Neural crest cell (in vitro differentiated cells): ENCODE data around the gene INPP4B. TPM values are rescaled to one million over a fixed set of nuclear protein-coding genes. Genes with fewer than 3 reads are reported as not detected.

Source experiments
- DNase-seq: peaks from one replicate; pipeline ENCODE4 v3.0.0; 2021; ENCODE audit warnings: low read depth, mixed read lengths, low spot score
- H3K27ac Mint-ChIP-seq: one replicate; pipeline ENCODE4 v1.8.0; 2021; ENCODE audit warnings: mild to moderate bottlenecking, mixed read lengths; ENCODE audit not compliant: unreplicated experiment
- H3K27me3 Mint-ChIP-seq: 2 replicates; pipeline ENCODE4 v1.8.0; 2021; ENCODE audit warnings: low read depth, mild to moderate bottlenecking, mixed read lengths
- H3K36me3 Mint-ChIP-seq: 2 replicates; pipeline ENCODE4 v1.8.0; 2021; ENCODE audit warnings: low read depth, mild to moderate bottlenecking, mixed read lengths
- H3K4me1 Mint-ChIP-seq: 2 replicates; pipeline ENCODE4 v1.8.0; 2021; ENCODE audit warnings: mixed read lengths
- H3K4me3 Mint-ChIP-seq: one replicate; pipeline ENCODE4 v1.8.0; 2021; ENCODE audit warnings: mild to moderate bottlenecking, mixed read lengths
- H3K9me3 Mint-ChIP-seq: 2 replicates; pipeline ENCODE4 v1.8.0; 2021; ENCODE audit warnings: mixed read lengths
- total RNA-seq: library from RNA; stranded (reverse); gene quantifications from 2 replicates; pipeline ENCODE4 v1.2.1, GENCODE V29; 2021
- TF ChIP-seq, protein P1 (sequence below): fragments of 200-600 bp; sonication (generic); conservative IDR thresholded peaks from 2 replicates; pipeline ENCODE4 v1.5.0; 2021; ENCODE audit warnings: antibody characterized with exemption, mild to moderate bottlenecking

INPP4B gene
- total RNA-seq, 1 donor from 2014 or later = 7.3 TPM

DNA sequence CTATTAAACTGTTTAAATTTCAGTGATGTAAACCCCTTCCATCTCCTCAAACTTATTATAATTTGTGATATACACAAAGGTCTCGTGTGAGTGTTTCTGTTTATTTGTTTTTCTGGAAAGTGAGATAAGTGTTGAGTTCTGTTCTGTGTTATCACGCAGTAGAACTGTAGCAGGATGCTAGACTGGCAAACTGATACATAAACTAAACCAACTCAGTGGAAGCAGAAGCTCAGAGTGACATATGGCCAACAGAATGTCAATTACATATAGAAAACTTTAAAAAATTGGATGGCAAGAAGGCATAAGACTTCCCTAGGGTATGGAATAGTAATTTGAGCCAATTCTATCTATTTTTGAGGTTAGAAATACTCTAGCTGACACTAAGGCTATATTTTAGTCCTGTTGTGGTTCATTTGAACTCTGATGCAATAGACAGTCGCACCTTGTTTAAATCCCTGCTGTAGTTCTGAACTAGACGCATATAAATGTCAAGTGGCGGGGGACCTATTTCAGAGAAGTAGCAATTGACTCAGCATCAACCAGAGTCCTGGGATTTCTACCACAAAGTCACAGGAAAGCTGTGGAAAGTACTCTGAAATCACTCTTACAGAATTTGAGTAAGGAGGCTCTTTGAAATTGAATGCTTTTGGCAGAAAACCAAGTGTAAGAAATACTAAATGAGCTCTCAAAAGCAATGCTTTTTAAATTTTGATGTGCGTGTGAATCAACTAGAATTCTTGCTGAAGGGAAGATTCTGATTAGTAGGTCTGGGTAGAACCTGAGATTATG lies 294.4 kb downstream of the INPP4B start:
- Mint-ChIP-seq H3K4me3 (no peak overlapping the region), H3K9me3 (no peaks in the 10 kb centered on the region), H3K36me3 (no peaks in the 10 kb centered on the region), H3K27me3 (no peaks in the 10 kb centered on the region), H3K4me1 (peaks cover 17% of the 10 kb centered on the region), H3K27ac (no peak overlapping the region)
- DNase-seq = no peak
- TF ChIP-seq, protein P1, sequence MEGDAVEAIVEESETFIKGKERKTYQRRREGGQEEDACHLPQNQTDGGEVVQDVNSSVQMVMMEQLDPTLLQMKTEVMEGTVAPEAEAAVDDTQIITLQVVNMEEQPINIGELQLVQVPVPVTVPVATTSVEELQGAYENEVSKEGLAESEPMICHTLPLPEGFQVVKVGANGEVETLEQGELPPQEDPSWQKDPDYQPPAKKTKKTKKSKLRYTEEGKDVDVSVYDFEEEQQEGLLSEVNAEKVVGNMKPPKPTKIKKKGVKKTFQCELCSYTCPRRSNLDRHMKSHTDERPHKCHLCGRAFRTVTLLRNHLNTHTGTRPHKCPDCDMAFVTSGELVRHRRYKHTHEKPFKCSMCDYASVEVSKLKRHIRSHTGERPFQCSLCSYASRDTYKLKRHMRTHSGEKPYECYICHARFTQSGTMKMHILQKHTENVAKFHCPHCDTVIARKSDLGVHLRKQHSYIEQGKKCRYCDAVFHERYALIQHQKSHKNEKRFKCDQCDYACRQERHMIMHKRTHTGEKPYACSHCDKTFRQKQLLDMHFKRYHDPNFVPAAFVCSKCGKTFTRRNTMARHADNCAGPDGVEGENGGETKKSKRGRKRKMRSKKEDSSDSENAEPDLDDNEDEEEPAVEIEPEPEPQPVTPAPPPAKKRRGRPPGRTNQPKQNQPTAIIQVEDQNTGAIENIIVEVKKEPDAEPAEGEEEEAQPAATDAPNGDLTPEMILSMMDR = no peak

DNA sequence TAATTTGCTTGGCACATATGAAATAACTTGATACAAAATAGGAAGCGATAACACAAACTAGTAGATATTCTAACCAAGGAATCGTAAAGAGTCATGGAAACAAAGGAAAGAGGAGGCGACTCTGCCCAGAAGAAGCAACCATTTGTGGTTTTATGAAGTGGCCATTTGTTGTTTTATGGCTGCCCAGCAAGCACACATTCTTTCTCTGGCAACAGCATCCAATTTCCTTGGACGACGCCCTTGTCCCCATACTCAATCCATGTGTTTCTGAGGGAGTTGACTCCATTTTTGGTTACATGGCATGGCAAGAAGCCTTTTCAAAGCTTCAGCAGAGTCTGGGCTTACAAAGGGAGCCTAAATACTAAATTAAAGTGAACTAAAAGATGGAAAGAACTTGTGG lies 295.1 kb downstream of the INPP4B start:
- Mint-ChIP-seq H3K9me3 (no peaks in the 10 kb centered on the region), H3K27ac (no peak overlapping the region), H3K4me3 (no peak overlapping the region), H3K36me3 (no peaks in the 10 kb centered on the region), H3K27me3 (no peaks in the 10 kb centered on the region), H3K4me1 (peaks cover 17% of the 10 kb centered on the region)
- no peak for DNase-seq
- TF ChIP-seq, protein P1 = no peak

DNA sequence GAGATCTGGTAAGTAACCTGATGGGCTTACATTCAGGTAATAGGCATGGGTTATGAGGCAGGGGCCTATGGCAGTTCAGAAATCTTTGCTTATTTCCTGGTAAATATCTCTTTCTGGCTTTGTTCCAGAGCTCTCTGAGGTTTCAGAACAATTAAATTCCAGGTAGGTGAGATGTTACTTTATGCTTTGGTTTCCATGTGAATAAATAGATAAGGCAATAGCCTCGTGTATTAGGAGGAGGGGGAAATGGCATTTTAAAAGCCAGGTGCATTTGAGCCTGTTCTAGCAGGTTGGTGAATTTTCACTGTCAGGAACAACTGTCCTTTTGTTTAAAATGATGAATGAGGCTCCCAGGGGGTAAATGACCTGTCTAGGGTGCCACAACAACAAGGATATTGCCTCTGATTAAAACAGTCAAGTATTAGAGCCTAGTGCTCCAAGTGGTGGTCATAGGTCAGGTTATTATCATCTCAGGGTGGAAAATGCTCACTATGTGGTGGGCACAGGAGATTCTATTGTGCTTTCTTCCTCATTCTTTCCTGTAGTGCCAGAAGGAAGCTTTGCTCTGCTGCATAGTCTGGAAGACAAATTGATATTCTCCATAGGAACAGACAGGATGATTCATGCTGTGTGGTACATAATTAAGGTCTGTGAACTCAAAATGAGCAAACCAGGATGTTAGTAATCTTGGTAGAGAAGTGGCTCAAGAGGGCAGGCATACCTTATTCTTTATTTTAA lies 296.2 kb downstream of the INPP4B start:
- Mint-ChIP-seq H3K36me3 (no peaks in the 10 kb centered on the region), H3K4me1 (peaks cover 17% of the 10 kb centered on the region), H3K4me3 (no peak overlapping the region), H3K27ac (no peak overlapping the region), H3K9me3 (no peaks in the 10 kb centered on the region), H3K27me3 (no peaks in the 10 kb centered on the region)
- TF ChIP-seq, protein P1 = no peak
- no peak for DNase-seq

DNA sequence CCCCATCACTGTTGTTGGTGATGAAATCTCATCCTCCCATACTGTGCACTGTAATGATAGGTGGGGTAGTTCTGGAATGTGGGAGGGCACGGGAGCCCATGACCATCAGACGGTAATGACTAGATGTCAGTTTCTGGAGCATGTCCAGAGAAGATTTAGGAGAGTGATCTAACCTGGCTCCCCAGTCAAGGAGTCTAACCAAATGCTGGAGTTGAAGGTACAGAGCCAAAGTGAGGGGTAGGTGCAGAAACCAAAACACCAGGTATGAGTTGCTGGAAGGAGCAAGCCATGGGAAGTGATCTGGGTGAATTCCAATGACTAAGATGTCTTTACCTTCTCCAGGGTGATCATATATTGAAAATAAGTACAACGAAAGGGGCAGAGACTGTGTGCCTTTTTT lies 296.9 kb downstream of the INPP4B start:
- Mint-ChIP-seq H3K4me3 (no peak overlapping the region), H3K27me3 (no peaks in the 10 kb centered on the region), H3K9me3 (no peaks in the 10 kb centered on the region), H3K27ac (no peak overlapping the region), H3K36me3 (no peaks in the 10 kb centered on the region), H3K4me1 (peaks cover 17% of the 10 kb centered on the region)
- TF ChIP-seq, protein P1 = no peak
- no peak for DNase-seq

DNA sequence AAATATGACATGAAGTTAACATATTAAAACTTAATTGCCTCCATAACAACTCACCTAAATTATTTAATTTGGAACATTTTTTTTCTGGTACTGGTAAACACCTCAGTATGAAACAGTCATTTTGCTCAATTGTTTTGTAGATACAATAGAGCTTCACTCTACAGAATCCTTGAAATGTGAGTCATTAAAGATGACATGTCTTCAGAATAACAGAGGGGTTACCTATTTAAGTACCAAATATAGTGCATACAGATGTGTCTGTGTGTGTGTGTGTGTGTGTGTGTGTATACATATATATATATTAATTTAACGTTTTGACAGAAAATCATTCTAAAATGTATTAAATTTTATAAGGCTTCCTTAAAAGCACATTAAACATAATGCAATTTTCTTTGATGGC lies 297.6 kb downstream of the INPP4B start:
- Mint-ChIP-seq H3K4me1 (peaks cover 17% of the 10 kb centered on the region), H3K36me3 (no peaks in the 10 kb centered on the region), H3K27ac (no peak overlapping the region), H3K27me3 (no peaks in the 10 kb centered on the region), H3K4me3 (no peak overlapping the region), H3K9me3 (no peaks in the 10 kb centered on the region)
- TF ChIP-seq, protein P1 = no peak
- no peak for DNase-seq
